IPS DF 4.7 (cell line): Measurements from ENCODE around the gene FBRS.
"Not testable (repeated sequence)": the region's sequence is repeated elsewhere in the genome, so short reads cannot be mapped to it uniquely, and the experiment has no call there.

ENCODE experiments used
- DNase-seq: peaks from one replicate; pipeline ENCODE4 v3.0.0-alpha.2; 2013; ENCODE audit warnings: low spot score; ENCODE audit errors: extremely low read depth

The FBRS gene

DNA sequence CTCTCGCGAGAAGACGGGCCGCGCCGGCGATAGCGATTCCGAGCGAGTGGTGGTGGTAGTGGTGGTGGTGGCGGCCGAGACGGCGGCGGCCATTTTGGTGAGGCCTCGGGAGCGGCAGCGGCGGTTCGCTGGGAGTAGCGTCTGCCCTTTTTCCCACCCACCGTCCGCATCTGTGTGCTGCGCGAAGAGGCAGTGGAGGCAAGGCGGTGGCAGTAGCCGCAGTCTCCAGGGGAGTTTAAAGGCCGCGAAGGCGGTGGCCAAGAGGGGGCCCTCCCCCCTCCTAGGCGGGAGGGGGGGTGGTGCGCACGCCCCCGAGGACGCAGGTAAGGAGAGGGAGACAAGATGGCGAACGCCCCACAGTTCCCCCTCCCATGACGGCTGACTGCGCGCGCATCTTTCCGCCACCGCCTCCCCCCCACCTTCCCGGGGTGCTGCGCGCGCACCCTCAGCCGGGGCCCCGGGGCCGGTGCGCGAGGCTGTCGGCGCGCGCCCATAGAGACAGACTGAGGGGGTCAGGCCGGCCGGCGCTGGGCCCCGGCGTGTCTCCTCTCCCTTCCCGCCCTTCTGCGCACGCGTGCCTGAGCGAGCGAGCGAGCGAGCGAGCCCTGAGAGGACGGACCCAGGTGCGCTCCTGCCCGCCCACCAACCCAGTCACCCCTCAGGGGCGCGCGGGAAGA lies 40.0 kb downstream of the FBRS start:
- DNase-seq = no peak

DNA sequence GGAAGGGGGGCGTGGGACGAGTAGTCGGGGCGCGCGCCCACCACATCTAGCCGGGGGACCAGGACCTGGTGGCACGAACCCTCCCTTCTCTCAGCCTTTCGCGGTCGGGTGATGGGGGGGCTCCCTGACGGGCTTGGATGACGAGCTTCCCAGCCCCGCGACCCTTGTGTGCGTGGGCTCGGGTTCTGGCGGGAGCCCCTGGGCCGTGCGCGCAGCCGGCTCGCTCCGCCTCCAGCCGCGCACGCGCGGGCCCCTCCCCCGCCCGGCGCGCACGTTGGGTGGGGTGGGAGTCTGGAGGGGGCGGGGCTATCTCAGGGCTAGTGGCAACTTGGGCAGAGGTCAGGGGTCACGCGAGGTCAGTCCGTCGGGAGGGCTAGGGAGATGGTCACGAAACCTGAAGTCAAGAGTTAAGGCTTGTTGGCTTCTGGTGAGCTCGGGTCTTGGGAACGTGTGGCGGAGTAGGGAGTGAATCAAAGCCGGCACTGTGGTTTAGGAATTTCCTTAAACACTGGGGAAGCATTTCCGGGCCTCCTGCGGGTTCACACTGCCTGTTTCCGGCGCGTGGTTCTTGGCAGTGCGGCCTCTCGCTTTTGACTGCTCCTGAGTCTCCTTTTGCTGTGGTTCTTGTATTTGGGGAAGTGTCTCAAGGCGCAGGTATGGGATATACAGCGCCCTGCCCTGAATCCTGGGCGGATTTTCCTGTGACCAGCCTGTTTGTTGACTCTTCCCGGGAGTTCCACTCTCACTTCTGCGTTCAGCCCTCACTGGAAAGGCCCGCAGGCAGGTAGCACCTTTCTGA lies 40.8 kb downstream of the FBRS start, which contains the start of gene SRCAP:
TSS of gene SRCAP (plus strand) at position 356 of the 799 bp plus-strand sequence. CDS start 1,654 bp downstream, outside the sequence.
- no peak for DNase-seq

DNA sequence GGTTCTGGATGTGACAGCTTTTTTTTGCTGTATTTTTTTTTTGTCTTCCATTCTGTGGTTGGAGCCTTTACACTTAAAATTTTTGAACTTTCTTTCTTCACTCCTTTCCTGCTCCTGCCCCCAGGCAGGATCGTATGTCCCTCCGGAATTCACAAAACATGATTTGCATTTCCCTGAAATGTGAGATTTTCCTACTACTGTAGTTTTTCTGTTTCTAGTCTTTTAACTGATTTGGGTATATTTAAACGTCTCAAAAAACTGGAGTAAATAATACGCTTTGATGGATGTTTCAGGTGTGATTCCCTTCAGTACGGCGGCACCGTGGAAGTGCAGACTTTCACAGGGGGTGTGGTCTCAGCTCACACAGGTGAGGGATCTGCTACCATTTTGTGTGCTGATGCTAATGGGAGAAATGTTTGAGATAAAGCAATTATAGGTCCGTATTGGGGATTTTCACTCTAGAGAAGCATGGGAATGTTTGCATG lies 41.4 kb downstream of the FBRS start:
- no peak for DNase-seq

GRCh38 chr16:30700491-30700890 lies 42.3 kb downstream of the FBRS start:
- no peak for DNase-seq

DNA sequence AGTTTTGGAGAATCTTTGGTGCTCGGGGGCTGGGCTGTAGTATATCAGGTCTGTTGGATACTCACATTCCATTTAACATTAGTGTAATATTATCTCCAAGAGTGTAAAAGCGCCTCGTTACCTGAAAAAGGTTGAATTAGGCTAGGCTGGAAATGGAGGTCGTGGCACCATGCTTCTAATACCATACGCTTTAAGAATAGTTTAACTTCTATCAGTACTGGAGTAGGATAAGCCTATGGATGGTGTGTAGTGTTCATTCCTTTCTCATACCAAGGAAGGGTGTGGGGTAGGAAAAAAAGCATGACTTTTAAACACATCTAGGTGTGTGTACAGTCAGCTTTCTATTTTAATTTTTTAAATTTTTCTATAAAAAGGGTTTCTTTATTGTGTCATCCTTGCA lies 42.7 kb downstream of the FBRS start:
- DNase-seq = no peak

DNA sequence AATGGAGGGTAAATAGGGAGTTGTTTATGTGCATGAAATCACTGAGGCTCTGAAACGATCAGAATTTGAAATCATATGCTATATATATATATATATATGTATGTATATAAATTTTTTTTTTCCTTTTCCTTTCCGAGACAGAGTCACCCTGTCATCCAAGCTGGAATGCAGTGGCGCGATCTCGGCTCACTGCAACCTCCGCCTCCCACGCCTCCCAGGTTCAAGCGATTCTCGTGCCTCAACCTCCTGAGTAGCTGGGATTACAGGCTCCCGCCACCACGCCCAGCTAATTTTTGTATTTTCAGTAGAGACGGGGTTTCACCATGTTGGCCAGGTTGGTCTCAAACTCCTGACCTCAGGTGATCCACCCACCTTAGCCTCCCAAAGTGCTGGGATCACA lies 44.8 kb downstream of the FBRS start:
- not testable (repeated sequence) for DNase-seq

GRCh38 chr16:30703971-30704370 lies 45.7 kb downstream of the FBRS start:
- DNase-seq = no peak

DNA sequence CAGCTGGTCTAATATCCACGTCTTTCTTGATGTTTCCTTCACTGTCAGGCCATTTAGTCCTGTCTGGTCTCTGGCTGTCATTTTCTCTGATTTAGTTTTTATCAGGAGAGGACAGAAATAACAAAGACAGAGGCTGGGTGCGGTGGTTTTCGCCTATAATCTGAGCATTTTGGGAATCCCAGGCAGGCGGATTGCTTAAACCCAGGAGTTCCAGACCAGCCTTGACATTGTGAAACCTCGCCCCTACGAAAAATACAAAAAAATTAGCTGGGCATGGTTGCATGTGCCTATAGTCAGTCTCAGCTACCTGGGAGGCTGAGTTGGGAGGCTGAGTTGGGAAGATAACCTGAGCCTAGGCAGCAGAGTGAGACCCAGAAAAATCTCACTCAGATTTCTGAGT lies 47.8 kb downstream of the FBRS start:
- DNase-seq = no peak

DNA sequence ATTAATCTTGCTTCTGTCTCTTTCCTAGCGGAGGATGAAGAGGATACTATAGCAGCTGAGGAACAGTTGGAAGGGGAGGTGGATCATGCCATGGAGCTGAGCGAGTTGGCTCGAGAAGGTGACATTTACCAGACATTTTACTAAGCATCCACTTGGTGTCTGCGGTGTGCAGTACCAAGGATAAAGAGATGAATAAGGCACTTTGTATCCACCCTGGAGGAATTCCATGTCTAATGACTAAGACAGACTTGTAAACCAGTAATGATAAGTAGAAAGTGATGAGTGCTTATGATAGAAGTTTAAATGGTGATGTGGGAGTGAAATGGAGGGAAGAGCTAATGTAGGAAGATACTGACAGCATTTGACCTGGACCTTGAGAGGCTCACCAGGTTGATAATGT lies 52.7 kb downstream of the FBRS start:
- DNase-seq = no peak

DNA sequence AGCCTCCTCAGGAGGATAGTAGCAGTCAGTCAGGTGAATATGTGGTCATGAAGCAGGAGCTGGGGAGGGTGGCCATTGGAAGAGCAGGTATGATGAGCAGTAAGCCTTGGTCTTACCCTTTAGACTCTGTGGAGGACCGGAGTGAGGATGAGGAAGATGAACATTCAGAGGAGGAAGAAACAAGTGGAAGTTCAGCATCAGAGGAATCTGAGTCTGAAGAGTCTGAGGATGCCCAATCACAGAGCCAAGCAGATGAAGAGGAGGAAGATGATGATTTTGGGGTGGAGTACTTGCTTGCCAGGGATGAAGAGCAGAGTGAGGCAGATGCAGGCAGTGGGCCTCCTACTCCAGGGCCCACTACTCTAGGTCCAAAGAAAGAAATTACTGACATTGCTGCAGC lies 53.5 kb downstream of the FBRS start:
- no peak for DNase-seq

DNA sequence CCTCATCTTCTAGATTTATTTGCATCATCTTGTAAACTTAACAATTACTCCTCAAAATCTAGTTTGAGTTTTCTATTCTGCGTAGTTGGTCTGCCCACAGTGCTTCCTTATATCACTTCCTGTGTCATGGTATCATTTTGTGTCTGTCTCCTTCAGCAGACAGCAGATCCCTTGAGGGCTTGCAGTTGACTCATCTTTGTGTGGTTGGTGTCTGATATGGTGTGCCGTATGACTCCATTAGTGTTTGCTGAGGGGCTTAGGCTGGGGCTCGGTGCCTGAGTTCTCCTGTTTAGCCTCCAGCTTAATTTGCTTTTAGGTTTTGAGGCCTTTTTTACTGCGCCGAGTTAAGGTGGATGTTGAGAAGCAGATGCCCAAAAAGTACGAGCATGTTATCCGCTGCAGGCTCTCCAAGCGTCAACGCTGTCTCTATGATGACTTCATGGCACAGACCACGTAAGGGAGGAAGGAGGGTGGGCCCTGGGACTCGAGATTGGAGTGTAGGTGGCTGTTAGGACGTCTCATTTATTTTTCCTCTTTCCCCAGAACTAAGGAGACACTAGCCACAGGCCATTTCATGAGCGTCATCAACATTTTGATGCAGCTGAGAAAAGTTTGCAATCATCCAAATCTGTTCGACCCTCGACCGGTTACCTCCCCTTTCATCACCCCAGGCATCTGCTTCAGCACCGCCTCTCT lies 57.7 kb downstream of the FBRS start:
- no peak for DNase-seq

DNA sequence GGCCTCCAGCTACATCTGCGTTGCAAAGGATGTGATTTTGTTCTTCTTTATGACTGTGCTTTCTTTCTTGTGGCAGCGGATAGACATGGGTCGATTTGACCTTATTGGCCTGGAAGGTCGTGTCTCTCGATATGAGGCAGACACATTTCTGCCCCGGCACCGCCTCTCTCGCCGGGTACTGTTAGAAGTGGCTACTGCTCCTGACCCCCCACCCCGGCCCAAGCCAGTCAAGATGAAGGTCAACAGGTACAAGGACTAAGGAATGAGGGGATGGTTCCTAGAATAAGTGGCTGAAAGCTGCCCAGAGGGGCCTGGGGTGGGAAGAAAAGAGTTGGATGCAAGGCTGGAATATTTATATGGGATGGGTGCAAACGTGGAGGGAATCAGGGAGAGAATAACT lies 61.9 kb downstream of the FBRS start:
- no peak for DNase-seq
